OCI-LY3 (cell line): ENCODE data around the gene SCAMP1.
A peak's percentile ranks its signal among the peaks of the same experiment; 100 is the strongest.
"Not testable (repeated sequence)": the region's sequence is repeated elsewhere in the genome, so short reads cannot be mapped to it uniquely, and the experiment has no call there.

ENCODE experiments used
- H2AFZ ChIP-seq: fragments of 200-600, 300-600 bp; shearing (Covaris generic); 2 replicates; pipeline ENCODE4 v1.6.0; 2014; ENCODE audit warnings: antibody characterized with exemption, low read depth, low read length
- H3K27ac ChIP-seq: fragments of 200-600, 300-600 bp; sonication (generic); 2 replicates; pipeline ENCODE4 v1.5.1; 2014; ENCODE audit warnings: mild to moderate bottlenecking, low read length, moderate library complexity, mixed read lengths
- H3K27me3 ChIP-seq: fragments of 200-600, 300-600 bp; sonication (generic); 2 replicates; pipeline ENCODE4 v1.6.1; 2014; ENCODE audit warnings: low read depth, low read length, mixed read lengths
- H3K36me3 ChIP-seq: fragments of 200-600, 300-600 bp; sonication (generic); replicated peaks from 2 replicates; pipeline ENCODE3; 2014; ENCODE audit warnings: low read depth, low read length, mixed read lengths
- H3K4me1 ChIP-seq: fragments of 300-600, 200-600 bp; sonication (generic); 2 replicates; pipeline ENCODE4 v1.6.1; 2014; ENCODE audit warnings: low read length, mixed read lengths
- H3K4me2 ChIP-seq: fragments of 200-600, 300-600 bp; sonication (generic); 2 replicates; pipeline ENCODE4 v1.6.1; 2014; ENCODE audit warnings: low read length, mixed read lengths
- H3K4me3 ChIP-seq: fragments of 300-600, 200-600 bp; sonication (generic); 2 replicates; pipeline ENCODE4 v1.5.1; 2014; ENCODE audit warnings: antibody characterized with exemption, mild to moderate bottlenecking, low read length, moderate library complexity
- H3K79me2 ChIP-seq: fragments of 300-600, 200-600 bp; shearing (Covaris generic); 2 replicates; pipeline ENCODE4 v1.6.1; 2014; ENCODE audit warnings: mild to moderate bottlenecking, low read length, mixed read lengths
- H3K9ac ChIP-seq: fragments of 300-600, 200-600 bp; shearing (Covaris generic); 2 replicates; pipeline ENCODE4 v1.6.0; 2014; ENCODE audit warnings: mild to moderate bottlenecking, low read length, moderate library complexity
- H3K9me3 ChIP-seq: fragments of 200-600, 300-600 bp; shearing (Covaris generic); 2 replicates; pipeline ENCODE4 v1.6.1; 2014; ENCODE audit warnings: low read length, mixed read lengths; ENCODE audit not compliant: insufficient read depth
- H4K20me1 ChIP-seq: fragments of 200-600, 300-600 bp; sonication (generic); 2 replicates; pipeline ENCODE4 v1.6.1; 2016; ENCODE audit warnings: low read length, mixed read lengths; ENCODE audit not compliant: insufficient read depth
- EZH2phosphoT487 ChIP-seq: fragments of 200-600 bp; shearing (Covaris generic); IDR thresholded peaks from 2 replicates; pipeline ENCODE4 v1.6.1; 2018; ENCODE audit warnings: antibody characterized with exemption, mixed run types, low read depth
- TF ChIP-seq, protein P1 (sequence below): fragments of 200-600, 300-600 bp; sonication (generic); IDR thresholded peaks from 2 replicates; pipeline ENCODE4 v1.5.1; 2014; ENCODE audit warnings: antibody characterized with exemption, low read length, low read depth

Gene SCAMP1

DNA sequence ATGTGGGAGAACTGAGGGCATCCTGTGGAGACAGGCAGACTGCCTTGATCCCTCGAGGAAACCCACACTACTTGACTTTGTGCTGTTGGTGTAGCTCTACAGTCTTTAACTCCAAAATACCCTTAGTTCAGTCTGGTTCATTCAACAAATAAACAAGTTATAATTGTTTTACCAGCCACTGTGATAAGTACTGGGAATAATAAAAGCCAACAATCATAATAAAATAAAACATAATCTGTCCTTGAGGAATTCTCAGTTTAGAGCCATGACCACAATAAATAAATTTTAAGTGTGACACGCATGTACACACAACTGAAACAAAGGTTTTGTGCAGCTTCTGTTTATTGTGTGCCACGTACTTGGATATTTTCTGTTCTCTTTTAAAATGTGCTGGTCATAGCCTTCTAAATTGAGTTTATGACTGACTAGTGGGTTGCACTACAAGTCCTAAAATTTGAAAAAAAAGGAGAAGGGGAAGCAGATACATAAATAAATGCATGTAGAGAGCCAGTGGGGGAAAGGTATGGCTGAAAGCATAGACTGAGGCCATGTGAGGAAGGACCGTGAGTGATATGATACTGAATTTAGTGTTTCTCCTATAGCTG lies 6.2 kb upstream of the SCAMP1 start:
- Histone ChIP-seq H4K20me1 (no peaks in the 10 kb centered on the region), H3K4me1 (peaks cover 2% of the 10 kb centered on the region; the same call in 1 of the 2 replicates), H2AFZ (no peak overlapping the region), H3K9ac (no peak overlapping the region), H3K36me3 (no peaks in the 10 kb centered on the region), H3K27ac (no peak overlapping the region), H3K4me2 (no peak overlapping the region), H3K27me3 (no peaks in the 10 kb centered on the region), H3K4me3 (no peak overlapping the region), H3K79me2 (no peaks in the 10 kb centered on the region), H3K9me3 (no peaks in the 10 kb centered on the region)
- TF ChIP-seq, protein P1, sequence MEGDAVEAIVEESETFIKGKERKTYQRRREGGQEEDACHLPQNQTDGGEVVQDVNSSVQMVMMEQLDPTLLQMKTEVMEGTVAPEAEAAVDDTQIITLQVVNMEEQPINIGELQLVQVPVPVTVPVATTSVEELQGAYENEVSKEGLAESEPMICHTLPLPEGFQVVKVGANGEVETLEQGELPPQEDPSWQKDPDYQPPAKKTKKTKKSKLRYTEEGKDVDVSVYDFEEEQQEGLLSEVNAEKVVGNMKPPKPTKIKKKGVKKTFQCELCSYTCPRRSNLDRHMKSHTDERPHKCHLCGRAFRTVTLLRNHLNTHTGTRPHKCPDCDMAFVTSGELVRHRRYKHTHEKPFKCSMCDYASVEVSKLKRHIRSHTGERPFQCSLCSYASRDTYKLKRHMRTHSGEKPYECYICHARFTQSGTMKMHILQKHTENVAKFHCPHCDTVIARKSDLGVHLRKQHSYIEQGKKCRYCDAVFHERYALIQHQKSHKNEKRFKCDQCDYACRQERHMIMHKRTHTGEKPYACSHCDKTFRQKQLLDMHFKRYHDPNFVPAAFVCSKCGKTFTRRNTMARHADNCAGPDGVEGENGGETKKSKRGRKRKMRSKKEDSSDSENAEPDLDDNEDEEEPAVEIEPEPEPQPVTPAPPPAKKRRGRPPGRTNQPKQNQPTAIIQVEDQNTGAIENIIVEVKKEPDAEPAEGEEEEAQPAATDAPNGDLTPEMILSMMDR: no peak
- no peak for TF ChIP-seq EZH2phosphoT487

DNA sequence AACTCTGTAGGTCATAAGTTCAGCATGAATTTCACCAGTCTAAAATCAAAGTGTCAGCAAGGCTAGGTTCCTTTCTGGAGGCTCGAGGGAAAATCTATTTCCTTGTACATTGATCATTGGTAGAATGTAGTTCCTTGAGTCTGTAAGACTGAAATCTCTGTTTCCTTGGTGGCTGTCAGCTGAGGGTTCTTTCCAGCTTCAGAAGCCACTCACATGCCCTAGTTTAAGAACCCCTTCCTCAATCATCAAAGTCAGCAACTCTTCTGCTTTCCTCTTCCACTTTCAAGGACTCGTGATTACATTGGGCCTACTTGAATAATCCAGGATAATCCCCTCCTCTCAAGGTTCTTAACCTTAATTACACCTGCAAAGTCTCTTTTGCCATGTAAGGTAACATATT lies 4.9 kb upstream of the SCAMP1 start:
- Histone ChIP-seq H3K27me3 (no peaks in the 10 kb centered on the region), H3K4me2 (no peak overlapping the region), H3K36me3 (no peaks in the 10 kb centered on the region), H3K9me3 (no peaks in the 10 kb centered on the region), H3K9ac (no peak overlapping the region), H3K4me1 (peaks cover 7% of the 10 kb centered on the region; the same call in 1 of the 2 replicates), H4K20me1 (no peaks in the 10 kb centered on the region), H2AFZ (no peak overlapping the region), H3K27ac (no peak overlapping the region), H3K4me3 (no peak overlapping the region), H3K79me2 (peaks cover 5% of the 10 kb centered on the region; the same call in 1 of the 2 replicates)
- no peak for TF ChIP-seq EZH2phosphoT487

DNA sequence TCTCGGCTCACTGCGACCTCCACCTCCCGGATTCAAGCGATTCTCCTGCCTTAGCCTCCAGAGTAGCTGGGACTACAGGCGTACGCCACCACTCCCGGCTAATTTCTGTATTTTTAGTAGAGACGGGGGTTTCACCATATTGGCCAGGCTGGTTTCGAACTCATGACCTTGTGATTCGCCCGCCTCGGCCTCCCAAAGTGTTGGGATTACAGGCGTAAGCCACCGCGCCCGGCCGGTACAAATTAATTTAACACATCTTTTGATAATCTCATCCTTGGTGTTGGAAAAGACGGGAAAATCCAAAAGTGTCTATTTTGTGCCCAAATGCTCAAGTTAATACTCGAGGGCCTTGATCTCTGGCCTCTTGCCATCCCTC lies 974 bp upstream of the SCAMP1 start:
- H3K9me3 ChIP-seq, H3K27me3 ChIP-seq, H4K20me1 ChIP-seq, H3K36me3 ChIP-seq: not testable (repeated sequence)
- peak overlapping the region; percentile 87 for H3K27ac ChIP-seq
- H3K4me1 ChIP-seq: peaks cover 14% of the 10 kb centered on the region
- H3K79me2 ChIP-seq: peaks cover 28% of the 10 kb centered on the region
- peak overlapping the region; percentile 99 for H3K4me3 ChIP-seq
- H3K4me2 ChIP-seq: peak overlapping the region; percentile 80
- peak overlapping the region; percentile 97 for H3K9ac ChIP-seq
- H2AFZ ChIP-seq: 0 out of 2 replicates have a peak overlapping the region, but pooled peaks have one; percentile 67

DNA sequence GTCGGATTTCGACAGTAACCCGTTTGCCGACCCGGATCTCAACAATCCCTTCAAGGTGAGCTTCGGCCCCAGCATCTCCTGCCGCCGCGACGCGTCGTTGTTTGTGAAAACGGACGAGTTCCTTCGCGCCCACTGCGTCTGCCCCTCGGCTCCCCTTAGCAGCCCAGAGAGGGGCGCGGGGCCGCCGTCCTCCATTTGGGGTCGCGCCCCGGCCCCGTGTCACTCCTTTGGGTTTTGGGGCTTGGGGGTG lies 182 bp downstream of the SCAMP1 start:
- peak overlapping the region; percentile 79 for H3K9ac ChIP-seq
- peaks cover 14% of the 10 kb centered on the region for H3K4me1 ChIP-seq
- H3K9me3 ChIP-seq: no peaks in the 10 kb centered on the region
- no peaks in the 10 kb centered on the region for H4K20me1 ChIP-seq
- no peaks in the 10 kb centered on the region for H3K27me3 ChIP-seq
- H3K27ac ChIP-seq: peak overlapping the region; percentile 56
- peak overlapping the region; percentile 99 for H3K4me3 ChIP-seq
- TF ChIP-seq, protein P1: no peak
- no peak for TF ChIP-seq EZH2phosphoT487
- peaks cover 30% of the 10 kb centered on the region for H3K79me2 ChIP-seq
- H3K4me2 ChIP-seq: peak overlapping the region; percentile 85
- H2AFZ ChIP-seq: peak overlapping the region; percentile 78
- no peaks in the 10 kb centered on the region for H3K36me3 ChIP-seq

DNA sequence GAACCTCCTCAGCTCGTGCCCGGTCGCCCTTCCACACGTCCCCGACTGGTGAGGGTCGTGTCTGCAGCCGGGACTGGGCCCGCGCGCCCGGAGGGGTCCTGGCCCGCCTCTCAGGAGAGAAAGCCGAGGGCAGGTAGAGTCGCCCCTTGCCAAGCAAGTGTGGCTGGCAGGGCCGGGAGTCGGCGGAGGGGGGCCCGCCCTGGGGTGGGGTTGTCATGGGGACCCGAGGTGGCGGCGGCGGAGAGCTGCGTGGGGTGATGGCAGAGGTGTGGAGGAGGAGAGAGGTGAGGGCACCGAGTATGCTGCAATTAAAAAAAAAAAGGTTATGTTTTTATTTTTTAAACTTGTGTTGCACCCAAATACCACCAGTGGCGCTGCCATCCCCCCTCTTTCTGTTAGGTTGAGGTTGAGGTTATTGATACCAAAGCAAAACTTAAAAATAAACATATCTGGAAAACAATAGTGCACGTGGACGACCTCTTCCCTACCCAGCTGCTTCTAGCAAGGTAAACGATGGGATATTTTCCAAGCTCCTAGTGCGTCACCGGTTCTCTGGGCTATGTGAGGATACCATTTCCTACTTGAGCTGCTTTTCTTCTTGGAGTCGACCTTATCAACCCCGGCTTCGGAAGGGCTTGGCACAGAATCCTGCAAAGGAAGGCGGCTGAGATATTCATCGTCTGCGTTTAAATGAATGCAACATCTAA lies 660 bp downstream of the SCAMP1 start:
- H3K9me3 ChIP-seq: no peaks in the 10 kb centered on the region
- H3K27ac ChIP-seq: peak overlapping the region; percentile 56
- no peaks in the 10 kb centered on the region for H4K20me1 ChIP-seq
- H2AFZ ChIP-seq: peak overlapping the region; percentile 78
- H3K79me2 ChIP-seq: peaks cover 33% of the 10 kb centered on the region
- TF ChIP-seq EZH2phosphoT487: no peak
- TF ChIP-seq, protein P1: 0 out of 2 replicates have a peak, but pooled peaks have one; percentile 10
- H3K36me3 ChIP-seq: no peaks in the 10 kb centered on the region
- peaks cover 14% of the 10 kb centered on the region for H3K4me1 ChIP-seq
- peak overlapping the region; percentile 79 for H3K9ac ChIP-seq
- H3K4me3 ChIP-seq: peak overlapping the region; percentile 99
- H3K4me2 ChIP-seq: peak overlapping the region; percentile 85
- no peaks in the 10 kb centered on the region for H3K27me3 ChIP-seq
